Activated CD8-positive, alpha-beta T cell treated with anti-CD3 and anti-CD28 coated beads for 36 hours (primary cell): Measurements from ENCODE around the gene DKK3. TPM values are rescaled to one million over a fixed set of nuclear protein-coding genes. Genes with fewer than 3 reads are reported as not detected.

ENCODE experiments used
- ATAC-seq: fragments of 200-7000 bp; cut with Tn5 transposase; one replicate; pipeline ENCODE4 v1.10.0; 2021; ENCODE audit warnings: mild to moderate bottlenecking, moderate library complexity
- CTCF ChIA-PET: fragments of 350-600 bp; sonication (Branson Sonifier 250); formaldehyde crosslinking; loops from one replicate; lab custom pipeline; 2021; ENCODE audit warnings: antibody characterized with exemption; lab: Charles Lee
- POLR2A ChIA-PET: fragments of 350-600 bp; sonication (Branson Sonifier 250); formaldehyde crosslinking; loops from one replicate; lab custom pipeline; 2021; ENCODE audit warnings: antibody characterized with exemption; lab: Charles Lee
- DNase-seq: peaks from one replicate; pipeline ENCODE4 v3.0.0-alpha.2; 2020
- H3K27ac Mint-ChIP-seq: one replicate; pipeline ENCODE4 v1.8.0; 2021; ENCODE audit warnings: mild to moderate bottlenecking, mixed read lengths
- H3K27me3 Mint-ChIP-seq: one replicate; pipeline ENCODE4 v1.8.0; 2021; ENCODE audit warnings: mixed read lengths
- H3K36me3 Mint-ChIP-seq: one replicate; pipeline ENCODE4 v1.8.0; 2021; ENCODE audit warnings: low read depth, mixed read lengths
- H3K4me1 Mint-ChIP-seq: one replicate; pipeline ENCODE4 v1.8.0; 2021; ENCODE audit warnings: low read depth, mixed read lengths
- H3K4me3 Mint-ChIP-seq: one replicate; pipeline ENCODE4 v1.8.0; 2021; ENCODE audit warnings: mild to moderate bottlenecking, moderate library complexity, mixed read lengths
- H3K9me3 Mint-ChIP-seq: one replicate; pipeline ENCODE4 v1.8.0; 2021; ENCODE audit warnings: mixed read lengths
- CTCF ChIP-seq: fragments of 200-600 bp; IDR thresholded peaks from one replicate; pipeline ENCODE4 v1.8.0; 2022; ENCODE audit warnings: antibody characterized with exemption, mild to moderate bottlenecking
- intact Hi-C: fragments of 100-400 bp; cut with micrococcal nuclease; formaldehyde crosslinking; loops from one replicate; pipeline ENCODE4 v1.10.0; 2022
- total RNA-seq, 2 experiments: library from RNA; stranded (reverse); gene quantifications; one replicate each; pipeline ENCODE4 v1.2.3, GENCODE V29; 2021

The DKK3 gene
- total RNA-seq, 2 experiments from 2014 or later = not detected

- H3K36me3 Mint-ChIP-seq = no peaks in the 10 kb centered on the region
- no peak for TF ChIP-seq CTCF
Observed at GRCh38 chr11:11978098-11978637, 30.3 kb downstream of the DKK3 start.

GRCh38 chr11:11977206-11977938 is 31.1 kb downstream of the DKK3 start:
- intact Hi-C loops = no loop called here
- Mint-ChIP-seq H3K4me3 (no peak overlapping the region), H3K36me3 (no peaks in the 10 kb centered on the region), H3K4me1 (peaks cover 4% of the 10 kb centered on the region), H3K27me3 (no peaks in the 10 kb centered on the region), H3K27ac (no peak overlapping the region), H3K9me3 (no peaks in the 10 kb centered on the region)
- ATAC-seq = no peak
- no peak for TF ChIP-seq CTCF
- CTCF ChIA-PET = interaction anchor here (2.2 to 3.9 kb wide), 2 partner anchors 11 kb away, joined by 4 to 22 read pairs; no protein-coding TSS in a partner anchor
- POLR2A ChIA-PET = interaction anchor here (1.7 kb wide), 1 partner anchor 11 kb away, joined by 6 read pairs; no protein-coding TSS in a partner anchor
- no peak for DNase-seq

More at GRCh38 chr11:11978098-11978637, 30.3 kb downstream of the DKK3 start:
- no peaks in the 10 kb centered on the region for H3K27me3 Mint-ChIP-seq
- intact Hi-C loops = no loop called here
- DNase-seq = no peak
- H3K4me3 Mint-ChIP-seq = no peak overlapping the region
- H3K4me1 Mint-ChIP-seq = peaks cover 4% of the 10 kb centered on the region
- no peaks in the 10 kb centered on the region for H3K9me3 Mint-ChIP-seq
- no peak overlapping the region for H3K27ac Mint-ChIP-seq
- ChIA-PET POLR2A (no interaction called here), CTCF (interaction anchor here (0.6 to 3.9 kb wide), 5 partner anchors 10 to 304 kb away, joined by 3 to 22 read pairs (median 4); no protein-coding TSS in a partner anchor)
- ATAC-seq = no peak

GRCh38 chr11:11976481-11977127 is 31.8 kb downstream of the DKK3 start:
- ATAC-seq = no peak
- H3K4me1 Mint-ChIP-seq = peaks cover 4% of the 10 kb centered on the region
- TF ChIP-seq CTCF = no peak
- POLR2A ChIA-PET = interaction anchor here (1.7 kb wide), 1 partner anchor 10 kb away, joined by 6 read pairs; no protein-coding TSS in a partner anchor
- H3K9me3 Mint-ChIP-seq = no peaks in the 10 kb centered on the region
- H3K27me3 Mint-ChIP-seq = no peaks in the 10 kb centered on the region
- CTCF ChIA-PET = interaction anchor here (0.7 to 3.9 kb wide), 3 partner anchors 10 to 68 kb away, joined by 3 to 22 read pairs (median 4); no protein-coding TSS in a partner anchor
- no peak overlapping the region for H3K27ac Mint-ChIP-seq
- H3K4me3 Mint-ChIP-seq = no peak overlapping the region
- intact Hi-C loops = no loop called here
- DNase-seq = no peak
- no peaks in the 10 kb centered on the region for H3K36me3 Mint-ChIP-seq

- H3K27me3 Mint-ChIP-seq = no peaks in the 10 kb centered on the region
- CTCF ChIA-PET = interaction anchor here (0.7 to 3.9 kb wide), 3 partner anchors 9 to 69 kb away, joined by 3 to 22 read pairs (median 4); no protein-coding TSS in a partner anchor
- no peaks in the 10 kb centered on the region for H3K9me3 Mint-ChIP-seq
- DNase-seq (no peak), ATAC-seq (no peak)
- H3K27ac Mint-ChIP-seq = no peak overlapping the region
- H3K4me1 Mint-ChIP-seq = peaks cover 4% of the 10 kb centered on the region
- no peaks in the 10 kb centered on the region for H3K36me3 Mint-ChIP-seq
- no peak overlapping the region for H3K4me3 Mint-ChIP-seq
- POLR2A ChIA-PET = no interaction called here
- intact Hi-C loops = no loop called here
- TF ChIP-seq CTCF = no peak
Observed at GRCh38 chr11:11975201-11976092, 33.0 kb downstream of the DKK3 start.
